ENCODE data around the gene SDR39U1.

Gene SDR39U1

DNA sequence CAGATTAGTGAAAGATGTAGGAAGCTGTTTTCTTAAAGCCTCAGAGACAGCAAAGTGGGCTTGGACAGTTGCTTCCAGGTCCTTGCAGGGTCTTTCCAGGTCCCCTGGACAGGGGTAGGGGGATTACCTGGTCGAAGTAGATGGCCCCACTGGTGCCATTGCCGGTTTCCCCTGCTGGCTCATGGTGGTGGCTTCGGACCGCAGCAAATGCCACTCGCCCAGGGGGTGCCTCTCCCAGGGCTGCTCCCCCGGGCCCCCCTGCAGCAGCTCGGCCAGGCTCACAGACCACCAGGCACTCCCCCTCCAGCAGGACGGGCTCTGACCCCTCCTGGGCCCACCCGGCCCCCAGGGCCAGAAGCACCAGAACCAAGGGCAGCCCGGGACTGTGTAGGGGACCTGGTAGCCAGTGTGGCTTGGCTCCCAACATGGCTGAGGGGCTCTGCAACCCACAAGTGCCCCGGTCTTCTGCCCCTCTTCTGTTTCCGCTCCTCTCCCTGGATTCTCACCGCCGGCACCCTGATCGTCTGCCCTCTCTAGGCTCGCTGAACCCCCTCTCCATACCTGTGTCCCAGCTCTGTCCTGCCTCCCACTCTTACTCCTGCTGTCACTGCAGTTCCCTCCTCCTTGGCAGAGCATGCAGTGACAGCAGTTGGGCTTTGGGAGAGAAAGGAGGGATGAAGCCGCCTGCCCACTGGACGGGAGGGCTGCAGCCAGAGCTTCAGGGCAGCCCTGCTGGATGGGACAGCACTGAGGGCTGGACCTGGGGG is 13.8 kb downstream of the SDR39U1 start:
- H3K36me3 ChIP-seq (ENCODE audit: insufficient read depth, low read length): peaks cover 5% of the 10 kb centered on the region; the same call in 1 of the 2 replicates
- peaks cover 20% of the 10 kb centered on the region for H3K79me2 ChIP-seq (ENCODE audit: control insufficient read depth, insufficient read depth, low read length, unreplicated experiment)
- peak overlapping the region; percentile 86 for H2AFZ ChIP-seq (ENCODE audit: low read length, unreplicated experiment)
- peak overlapping the region; percentile 100 for H3K4me3 ChIP-seq (ENCODE audit: low read depth, low read length)
- peaks cover 52% of the 10 kb centered on the region for H3K4me1 ChIP-seq (ENCODE audit: control insufficient read depth, insufficient read depth, low read length, unreplicated experiment)
- 0 out of 2 replicates have a peak overlapping the region, but pooled peaks have one; percentile 97 for H3K27ac ChIP-seq (ENCODE audit: low read depth, low read length)
- no peaks in the 10 kb centered on the region for H3K27me3 ChIP-seq (ENCODE audit: insufficient read depth, low read length)

DNA sequence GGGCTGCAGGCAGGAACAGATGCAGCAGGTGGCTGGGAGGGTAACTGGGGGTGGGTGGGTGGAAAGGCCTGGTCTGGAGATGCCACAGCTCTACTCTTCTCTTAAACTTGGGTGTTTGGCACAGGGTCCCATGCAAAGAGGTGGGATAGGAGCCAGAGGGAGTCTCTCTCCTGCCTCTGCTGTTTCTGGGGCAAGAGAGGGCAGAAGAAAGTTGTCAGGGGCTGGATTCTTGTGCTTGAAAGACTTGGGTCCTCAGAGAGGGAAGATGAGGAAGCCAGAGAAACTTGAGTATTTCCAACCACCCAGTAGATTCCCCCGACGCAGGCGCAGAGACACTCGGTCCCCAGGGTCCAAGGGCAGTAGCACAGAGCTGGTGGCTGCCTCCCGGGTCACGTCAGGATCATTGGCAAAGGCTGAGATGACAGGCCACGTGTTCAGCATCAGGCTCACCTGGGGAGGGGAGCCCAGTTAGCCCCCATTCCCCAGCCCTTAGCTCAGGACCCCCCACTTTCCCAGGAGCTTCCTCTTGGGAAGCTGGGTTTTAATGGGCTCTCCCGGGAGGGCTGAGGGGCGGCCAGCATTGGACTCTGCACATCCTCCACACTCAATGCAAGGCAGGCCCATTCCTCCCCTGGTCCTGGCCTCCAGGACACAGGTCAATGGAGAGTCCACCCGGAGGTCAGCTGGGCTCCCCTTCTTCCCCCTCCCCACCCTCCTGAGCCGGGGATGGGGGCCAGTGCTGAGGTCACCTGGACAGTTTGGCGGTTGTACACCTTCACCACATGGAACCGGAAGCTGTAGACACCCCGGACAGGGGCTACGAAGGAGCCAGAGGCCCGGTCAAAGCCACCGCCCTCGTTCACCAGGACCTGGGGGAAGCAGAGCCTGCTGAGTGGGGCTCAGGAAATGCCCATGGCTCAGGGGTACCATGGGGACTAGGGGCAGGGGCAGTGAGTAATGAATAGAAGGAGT is 14.8 kb downstream of the SDR39U1 start:
- H3K4me1 ChIP-seq (ENCODE audit: control insufficient read depth, insufficient read depth, low read length, unreplicated experiment): peaks cover 52% of the 10 kb centered on the region

DNA sequence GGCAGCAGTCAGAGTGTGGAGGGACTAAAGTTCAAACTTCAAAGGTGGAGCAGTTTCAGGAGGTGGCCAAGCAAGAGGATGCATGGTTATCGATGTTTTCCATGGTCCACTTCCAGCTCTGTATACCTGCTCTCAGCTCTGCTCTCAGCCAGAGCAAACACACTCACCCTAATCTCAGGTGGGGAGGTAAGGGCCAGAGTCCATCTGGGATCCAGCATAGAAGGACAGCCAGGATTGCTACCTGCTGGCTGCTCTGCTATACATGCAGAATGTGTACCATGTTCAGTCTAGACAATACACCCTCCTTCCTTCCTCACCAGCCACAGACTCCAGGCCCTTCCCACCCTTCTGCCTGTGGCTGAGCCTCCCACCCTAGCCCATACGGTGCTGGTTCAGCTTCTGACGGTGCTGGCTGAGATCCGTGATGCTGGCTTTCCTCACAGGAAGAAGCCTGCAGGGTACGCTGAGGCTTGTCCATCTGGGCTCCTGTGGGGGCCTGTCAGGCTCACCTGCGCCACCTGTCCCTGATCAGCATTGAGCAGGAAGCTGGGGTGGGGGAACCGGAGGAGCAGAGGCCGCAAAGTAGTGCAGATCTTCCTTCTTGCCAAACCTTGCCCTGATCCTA is 15.6 kb downstream of the SDR39U1 start:
- Histone ChIP-seq H3K27ac (ENCODE audit: low read depth, low read length) (no peak overlapping the region), H2AFZ (ENCODE audit: low read length, unreplicated experiment) (no peak overlapping the region), H3K4me3 (ENCODE audit: low read depth, low read length) (no peak overlapping the region), H3K27me3 (ENCODE audit: insufficient read depth, low read length) (no peaks in the 10 kb centered on the region), H3K4me1 (ENCODE audit: control insufficient read depth, insufficient read depth, low read length, unreplicated experiment) (peaks cover 45% of the 10 kb centered on the region), H3K79me2 (ENCODE audit: control insufficient read depth, insufficient read depth, low read length, unreplicated experiment) (peaks cover 13% of the 10 kb centered on the region), H3K36me3 (ENCODE audit: insufficient read depth, low read length) (no peaks in the 10 kb centered on the region)

More for the DNA sequence above, 14.8 kb downstream of the SDR39U1 start:
- H3K27ac ChIP-seq (ENCODE audit: low read depth, low read length): no peak overlapping the region
- 0 out of 2 replicates have a peak, but pooled peaks cover 4% of the 10 kb centered on the region for H3K36me3 ChIP-seq (ENCODE audit: insufficient read depth, low read length)
- H3K27me3 ChIP-seq (ENCODE audit: insufficient read depth, low read length): no peaks in the 10 kb centered on the region
- H3K4me3 ChIP-seq (ENCODE audit: low read depth, low read length): no peak overlapping the region
- H2AFZ ChIP-seq (ENCODE audit: low read length, unreplicated experiment): no peak overlapping the region
- H3K79me2 ChIP-seq (ENCODE audit: control insufficient read depth, insufficient read depth, low read length, unreplicated experiment): peaks cover 20% of the 10 kb centered on the region

DNA sequence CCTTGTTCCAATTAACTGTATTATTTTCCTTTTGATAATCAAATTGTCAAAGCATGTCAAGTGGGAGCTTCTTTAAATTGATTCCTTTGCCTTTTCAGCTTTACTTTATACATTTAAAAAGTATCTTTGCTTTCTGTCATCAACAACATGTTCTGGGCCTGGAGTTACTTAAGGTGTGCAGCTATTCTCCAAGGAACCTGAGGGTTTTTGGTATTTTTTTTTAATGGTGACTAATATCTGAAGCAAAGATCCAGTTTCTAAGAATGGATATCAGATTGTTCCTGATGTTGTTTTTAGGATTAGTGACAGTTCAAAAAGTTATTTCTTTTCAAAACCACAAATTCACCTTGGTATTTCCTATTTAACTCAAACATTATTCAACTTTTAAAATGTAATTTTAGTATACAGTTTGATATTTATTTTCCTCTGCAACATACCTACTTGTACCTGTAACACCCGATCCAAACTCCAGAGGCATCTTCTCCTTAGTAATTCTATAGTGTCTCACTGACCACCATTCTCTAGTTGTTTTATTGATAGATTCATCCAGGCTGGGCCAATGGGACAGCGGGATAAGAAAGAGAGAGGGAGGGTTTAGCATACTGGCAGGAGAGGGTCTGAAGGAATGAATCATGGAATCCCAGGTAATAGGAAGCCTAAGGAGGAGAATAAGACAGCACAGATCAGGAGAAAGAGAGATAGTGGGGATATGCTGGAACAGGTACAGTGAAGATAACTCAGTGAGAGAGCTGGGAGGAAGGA is 16.2 kb downstream of the SDR39U1 start:
- Histone ChIP-seq H3K27me3 (ENCODE audit: insufficient read depth, low read length) (no peaks in the 10 kb centered on the region), H2AFZ (ENCODE audit: low read length, unreplicated experiment) (no peak overlapping the region), H3K4me1 (ENCODE audit: control insufficient read depth, insufficient read depth, low read length, unreplicated experiment) (peaks cover 40% of the 10 kb centered on the region), H3K4me3 (ENCODE audit: low read depth, low read length) (peak overlapping the region; percentile 34; the same call in 1 of the 2 replicates), H3K27ac (ENCODE audit: low read depth, low read length) (peak overlapping the region; percentile 89), H3K79me2 (ENCODE audit: control insufficient read depth, insufficient read depth, low read length, unreplicated experiment) (peaks cover 8% of the 10 kb centered on the region), H3K36me3 (ENCODE audit: insufficient read depth, low read length) (no peaks in the 10 kb centered on the region)

DNA sequence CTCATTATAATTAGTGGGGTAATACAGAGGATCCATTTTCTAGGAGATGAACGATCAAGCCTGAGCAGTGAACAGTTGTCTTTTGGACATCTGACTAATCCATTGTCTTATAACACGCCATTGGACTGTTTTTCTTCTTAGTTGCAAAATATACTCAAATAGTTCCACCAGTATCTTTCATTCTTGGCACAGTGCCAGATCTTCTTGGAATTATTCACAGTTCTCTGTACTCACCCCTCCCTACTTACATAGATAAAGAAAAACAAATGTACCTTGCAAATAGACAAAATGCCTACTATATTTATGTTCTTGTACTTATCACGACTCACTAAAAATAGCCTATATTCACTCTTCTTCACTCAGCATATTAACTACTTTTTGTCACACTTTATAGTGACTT is 16.9 kb downstream of the SDR39U1 start:
- Histone ChIP-seq H2AFZ (ENCODE audit: low read length, unreplicated experiment) (peak overlapping the region; percentile 91), H3K4me1 (ENCODE audit: control insufficient read depth, insufficient read depth, low read length, unreplicated experiment) (peaks cover 36% of the 10 kb centered on the region), H3K79me2 (ENCODE audit: control insufficient read depth, insufficient read depth, low read length, unreplicated experiment) (peaks cover 4% of the 10 kb centered on the region), H3K27me3 (ENCODE audit: insufficient read depth, low read length) (no peaks in the 10 kb centered on the region), H3K4me3 (ENCODE audit: low read depth, low read length) (peak overlapping the region; percentile 34; the same call in 1 of the 2 replicates), H3K27ac (ENCODE audit: low read depth, low read length) (peak overlapping the region; percentile 89), H3K36me3 (ENCODE audit: insufficient read depth, low read length) (no peaks in the 10 kb centered on the region)

DNA sequence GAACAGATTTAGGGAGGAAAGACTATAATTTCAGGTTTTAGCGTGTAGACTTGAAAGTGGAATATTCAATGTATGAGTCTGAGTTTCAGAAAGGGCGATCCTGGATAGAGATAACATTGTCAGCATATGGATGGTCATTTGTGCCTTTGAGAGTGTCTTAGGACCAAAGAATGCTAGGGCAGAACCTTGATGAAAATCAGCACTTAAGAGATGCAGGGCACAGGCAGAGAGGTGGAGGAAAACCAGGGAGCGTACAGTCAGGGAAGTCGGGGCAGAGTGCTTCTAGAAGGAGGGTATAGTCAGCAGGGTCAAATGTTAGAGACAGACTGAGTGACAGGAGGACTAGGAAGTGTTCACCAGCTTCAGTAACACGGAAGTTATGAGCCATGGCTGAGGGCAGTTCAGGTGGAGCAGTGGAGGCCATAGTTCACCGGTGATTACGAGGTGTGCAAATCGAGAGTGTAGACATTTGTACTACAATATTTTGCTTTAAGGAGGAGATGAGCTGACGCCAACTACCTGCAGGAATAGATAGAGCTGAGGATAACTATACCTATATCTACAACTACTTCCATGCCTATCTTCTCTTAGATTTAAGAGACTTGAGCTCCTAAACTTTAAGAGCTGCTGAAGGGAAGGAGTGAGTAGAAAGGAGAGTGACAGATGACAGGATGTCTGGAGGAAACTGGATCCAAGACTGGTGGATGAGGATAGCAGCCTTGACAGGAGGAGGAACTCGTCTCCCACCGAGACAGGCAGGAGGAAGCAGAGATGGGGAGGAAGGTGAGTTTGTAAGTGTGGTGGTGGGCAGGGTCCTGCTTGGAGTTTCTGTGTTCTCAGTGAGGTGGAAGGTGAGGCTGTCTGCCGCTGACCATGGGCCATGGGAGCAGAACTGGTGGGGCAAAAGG is 19.6 kb downstream of the SDR39U1 start:
- no peak overlapping the region for H3K27ac ChIP-seq (ENCODE audit: low read depth, low read length)
- H3K27me3 ChIP-seq (ENCODE audit: insufficient read depth, low read length): no peaks in the 10 kb centered on the region
- no peak overlapping the region for H3K4me3 ChIP-seq (ENCODE audit: low read depth, low read length)
- peaks cover 29% of the 10 kb centered on the region for H3K4me1 ChIP-seq (ENCODE audit: control insufficient read depth, insufficient read depth, low read length, unreplicated experiment)
- H3K79me2 ChIP-seq (ENCODE audit: control insufficient read depth, insufficient read depth, low read length, unreplicated experiment): no peaks in the 10 kb centered on the region
- no peak overlapping the region for H2AFZ ChIP-seq (ENCODE audit: low read length, unreplicated experiment)
- H3K36me3 ChIP-seq (ENCODE audit: insufficient read depth, low read length): no peaks in the 10 kb centered on the region

DNA sequence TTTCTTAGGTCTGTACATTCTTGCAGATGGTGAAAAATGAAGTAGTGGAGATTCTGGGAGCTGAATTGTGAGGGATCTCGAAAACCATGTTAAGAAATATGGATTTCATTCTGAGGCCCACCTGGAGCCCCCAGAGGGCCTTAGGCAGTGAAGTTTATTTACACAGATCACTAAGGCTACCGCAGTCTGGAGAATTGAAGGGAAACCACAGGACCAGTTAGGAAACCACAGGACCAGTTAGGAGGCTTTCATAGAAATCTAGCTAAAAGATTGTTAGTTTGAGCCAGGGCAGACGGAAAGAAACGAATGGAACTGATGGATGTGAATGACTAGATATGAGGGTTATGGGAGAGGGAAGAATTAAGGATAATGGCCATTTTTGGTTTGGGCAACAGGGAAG is 20.3 kb downstream of the SDR39U1 start:
- Histone ChIP-seq H3K79me2 (ENCODE audit: control insufficient read depth, insufficient read depth, low read length, unreplicated experiment) (no peaks in the 10 kb centered on the region), H3K27me3 (ENCODE audit: insufficient read depth, low read length) (no peaks in the 10 kb centered on the region), H3K4me1 (ENCODE audit: control insufficient read depth, insufficient read depth, low read length, unreplicated experiment) (peaks cover 29% of the 10 kb centered on the region), H3K27ac (ENCODE audit: low read depth, low read length) (no peak overlapping the region), H3K4me3 (ENCODE audit: low read depth, low read length) (no peak overlapping the region), H3K36me3 (ENCODE audit: insufficient read depth, low read length) (no peaks in the 10 kb centered on the region), H2AFZ (ENCODE audit: low read length, unreplicated experiment) (no peak overlapping the region)

DNA sequence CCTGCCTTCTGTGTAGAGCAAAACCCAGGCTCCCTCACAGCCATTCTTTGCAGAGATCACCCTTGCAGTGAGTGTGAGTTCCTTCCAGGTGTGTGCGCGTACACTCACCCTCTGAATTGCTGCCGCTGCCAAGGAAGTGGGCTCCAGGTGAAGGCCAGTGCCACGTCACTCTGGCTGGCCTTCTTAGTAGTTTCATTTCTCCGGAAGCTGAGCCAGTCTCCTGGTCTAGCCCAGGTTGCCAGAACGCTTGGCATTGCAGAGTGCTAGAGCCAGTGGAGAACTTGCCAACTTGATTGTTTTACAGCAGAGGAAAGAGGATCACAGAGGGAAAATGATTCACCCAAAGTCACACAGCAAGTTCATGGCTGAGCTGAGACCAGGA is 24.1 kb downstream of the SDR39U1 start:
- no peak overlapping the region for H3K27ac ChIP-seq (ENCODE audit: low read depth, low read length)
- no peaks in the 10 kb centered on the region for H3K79me2 ChIP-seq (ENCODE audit: control insufficient read depth, insufficient read depth, low read length, unreplicated experiment)
- no peak overlapping the region for H2AFZ ChIP-seq (ENCODE audit: low read length, unreplicated experiment)
- no peaks in the 10 kb centered on the region for H3K36me3 ChIP-seq (ENCODE audit: insufficient read depth, low read length)
- H3K4me3 ChIP-seq (ENCODE audit: low read depth, low read length): no peak overlapping the region
- no peaks in the 10 kb centered on the region for H3K27me3 ChIP-seq (ENCODE audit: insufficient read depth, low read length)
- H3K4me1 ChIP-seq (ENCODE audit: control insufficient read depth, insufficient read depth, low read length, unreplicated experiment): no peaks in the 10 kb centered on the region

DNA sequence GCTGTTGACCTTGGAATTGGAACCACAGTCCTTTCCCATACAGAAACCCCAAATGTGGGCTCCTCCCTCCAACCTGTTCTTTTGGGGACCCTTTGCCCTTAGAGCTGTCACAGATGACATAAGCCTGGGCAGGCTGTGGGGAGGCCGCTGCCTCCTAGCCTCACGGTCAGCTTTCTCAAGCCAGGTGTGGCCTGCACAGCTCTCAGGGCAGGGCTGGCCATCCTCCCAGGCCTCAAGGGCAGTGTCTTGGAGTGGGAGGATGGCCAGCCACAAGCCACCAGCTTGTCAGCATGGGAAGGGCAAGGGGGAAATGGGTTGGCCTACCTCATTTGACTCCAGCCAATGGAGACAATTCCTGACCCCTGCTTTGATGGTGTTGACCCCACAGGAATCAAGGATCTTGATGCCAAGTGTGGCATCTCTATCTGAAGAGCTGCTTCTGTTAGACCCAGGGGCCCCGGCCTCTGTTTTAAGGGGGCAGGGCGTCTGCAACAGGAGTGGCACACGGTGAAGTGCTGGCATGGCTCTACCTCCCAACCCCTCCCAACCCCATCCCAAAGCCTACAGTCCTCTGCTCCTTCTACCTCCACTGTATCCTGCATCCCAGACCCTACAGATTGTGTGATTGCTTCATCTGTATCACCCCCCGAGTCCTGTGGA is 24.6 kb downstream of the SDR39U1 start:
- Histone ChIP-seq H3K4me3 (ENCODE audit: low read depth, low read length) (no peak overlapping the region), H3K27me3 (ENCODE audit: insufficient read depth, low read length) (no peaks in the 10 kb centered on the region), H3K27ac (ENCODE audit: low read depth, low read length) (no peak overlapping the region), H3K36me3 (ENCODE audit: insufficient read depth, low read length) (no peaks in the 10 kb centered on the region), H3K4me1 (ENCODE audit: control insufficient read depth, insufficient read depth, low read length, unreplicated experiment) (no peaks in the 10 kb centered on the region), H2AFZ (ENCODE audit: low read length, unreplicated experiment) (no peak overlapping the region), H3K79me2 (ENCODE audit: control insufficient read depth, insufficient read depth, low read length, unreplicated experiment) (no peaks in the 10 kb centered on the region)
